Esophagus muscularis mucosa (tissue), 4 donors: ENCODE results near the gene PML.

Experiments
- CTCF ChIP-seq, 3 experiments: fragments of 200-600 bp in 2 of 3; fragments of 450-650 bp in 1 of 3; sonication (generic) in 2 of 3; IDR thresholded peaks; one replicate each; pipeline ENCODE4 v1.5.1; 2017 to 2019; ENCODE audit warnings: antibody characterized with exemption in 3 of 3, mild to moderate bottlenecking in 2 of 3, moderate library complexity in 1 of 3
- EP300 ChIP-seq: sonication (generic); formaldehyde crosslinking; IDR thresholded peaks from one replicate; pipeline ENCODE4 v1.6.1; 2017; ENCODE audit warnings: antibody characterized with exemption
- POLR2A ChIP-seq: fragments of 450-650 bp; IDR thresholded peaks from one replicate; pipeline ENCODE4 v1.6.1; 2017; ENCODE audit warnings: antibody characterized with exemption, moderate library complexity, mild to moderate bottlenecking, low read depth
- POLR2AphosphoS5 ChIP-seq, 2 donors: sonication (generic); formaldehyde crosslinking; IDR thresholded peaks; one replicate each; pipeline ENCODE4 v1.6.1; 2017; ENCODE audit warnings: antibody characterized with exemption in 2 of 2

GRCh38 chr15:74060251-74060650 lies 65.7 kb downstream of the PML start:
- TF ChIP-seq POLR2A (no peak), CTCF (IDR thresholded peaks at IDR 0.05) (no peak), POLR2AphosphoS5 (IDR thresholded peaks at IDR 0.05) (no peak), EP300 (no peak)
